Kidney glomerular epithelial cell (primary cell): Measurements from ENCODE around the gene TNIP3.
"Not testable (repeated sequence)": the region's sequence is repeated elsewhere in the genome, so short reads cannot be mapped to it uniquely, and the experiment has no call there.

Source experiments
- DNase-seq: peaks from one replicate; lab custom pipeline; 2025; lab: John Stamatoyannopoulos, UW

Gene TNIP3

DNA sequence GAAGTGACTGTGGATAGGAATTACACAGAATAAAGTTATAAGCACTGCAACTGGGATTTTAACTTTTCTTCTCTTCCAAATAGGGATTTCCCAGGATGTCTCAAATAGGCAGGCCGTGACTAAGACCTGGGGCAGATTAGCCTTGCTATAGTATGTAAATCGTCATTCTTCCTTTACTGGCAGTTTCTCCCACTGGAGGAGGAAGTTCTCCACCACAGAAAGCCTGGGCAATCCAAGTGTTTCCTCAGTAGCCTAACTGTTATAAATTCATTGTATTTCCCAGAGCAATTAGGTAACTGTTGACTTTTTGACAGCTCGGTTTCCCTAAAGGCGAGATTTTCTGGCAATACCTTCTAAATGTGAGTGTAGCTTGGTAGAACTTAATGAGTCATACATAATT, at the start of gene TNIP3:
Gene TNIP3, minus strand, starts transcription at position 31 of the 400 bp plus-strand sequence. CDS start 196 bp downstream, outside the sequence.
- DNase-seq, result no peak

DNA sequence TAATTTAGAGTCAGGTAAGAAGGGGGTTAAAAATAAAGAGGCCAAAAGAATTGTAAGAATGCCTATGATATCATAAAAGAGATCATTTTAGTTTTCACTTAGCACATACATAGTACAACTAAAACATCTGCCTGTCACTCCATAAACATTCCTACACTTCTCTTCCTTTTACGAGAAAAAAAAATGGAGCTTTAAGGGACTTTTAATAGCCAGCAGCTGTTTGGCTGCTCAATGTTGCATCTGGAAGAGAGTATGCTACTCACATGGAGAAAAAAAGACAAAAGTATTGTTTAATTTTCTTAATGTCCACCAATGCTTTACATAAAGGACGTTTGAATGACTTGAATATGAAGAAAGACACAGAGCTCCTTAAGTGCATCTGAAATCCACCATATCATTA, 48.7 kb upstream of the TNIP3 start:
- no peak for DNase-seq

DNA sequence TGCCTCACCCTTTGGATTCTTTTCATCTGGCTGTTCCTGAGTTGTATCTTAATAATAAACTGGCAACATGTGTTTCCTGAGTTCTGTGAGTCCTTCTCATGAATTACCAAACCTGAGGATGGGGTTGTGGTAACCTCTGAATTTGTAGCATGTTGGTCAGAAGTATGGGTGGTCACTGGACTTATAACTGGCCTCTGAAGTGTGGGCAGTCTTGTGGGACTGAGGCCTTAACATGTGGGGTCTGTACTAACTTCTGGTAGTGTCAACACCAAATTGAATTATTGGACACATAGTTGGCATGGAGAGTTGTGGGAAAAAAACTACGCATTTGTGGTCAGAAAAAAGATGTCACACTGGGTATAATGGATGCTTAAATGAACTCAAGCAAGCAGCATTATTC, 45.0 kb upstream of the TNIP3 start:
- no peak for DNase-seq

DNA sequence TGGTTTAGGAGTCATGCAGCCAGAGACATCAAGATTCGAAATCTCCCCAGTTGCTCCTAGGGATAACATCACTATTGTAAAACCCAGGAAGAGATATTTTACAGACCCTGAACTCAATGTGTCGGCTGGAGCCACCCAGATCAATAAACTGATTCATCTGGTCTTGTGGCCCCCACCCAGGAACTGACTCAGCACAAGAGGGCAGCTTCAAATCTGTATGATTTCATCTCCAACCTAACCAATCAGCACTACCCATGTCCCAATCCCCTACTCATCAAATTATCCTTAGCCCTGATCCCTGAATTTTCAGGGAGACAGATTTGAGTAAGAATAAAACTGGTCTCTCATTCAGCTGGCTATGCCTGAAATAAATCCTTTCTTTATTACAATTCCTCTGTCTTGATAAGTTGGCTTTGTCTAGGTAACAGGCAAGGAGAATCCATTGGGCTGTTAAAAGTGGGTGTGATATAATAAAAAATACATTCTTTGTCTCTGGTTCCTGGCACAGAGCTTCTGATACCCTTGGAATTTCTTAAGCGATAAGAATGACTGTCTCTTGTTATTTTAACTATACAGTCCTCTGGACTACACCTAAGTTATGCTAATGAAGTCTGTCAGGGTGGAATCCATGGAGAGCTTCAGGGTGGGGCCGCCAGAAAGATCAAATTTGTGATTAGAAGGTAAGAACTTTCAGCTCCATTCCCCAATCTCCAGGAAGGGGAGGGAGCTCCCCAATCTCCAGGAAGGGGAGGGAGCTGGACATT, 44.3 kb upstream of the TNIP3 start:
- no peak for DNase-seq

DNA sequence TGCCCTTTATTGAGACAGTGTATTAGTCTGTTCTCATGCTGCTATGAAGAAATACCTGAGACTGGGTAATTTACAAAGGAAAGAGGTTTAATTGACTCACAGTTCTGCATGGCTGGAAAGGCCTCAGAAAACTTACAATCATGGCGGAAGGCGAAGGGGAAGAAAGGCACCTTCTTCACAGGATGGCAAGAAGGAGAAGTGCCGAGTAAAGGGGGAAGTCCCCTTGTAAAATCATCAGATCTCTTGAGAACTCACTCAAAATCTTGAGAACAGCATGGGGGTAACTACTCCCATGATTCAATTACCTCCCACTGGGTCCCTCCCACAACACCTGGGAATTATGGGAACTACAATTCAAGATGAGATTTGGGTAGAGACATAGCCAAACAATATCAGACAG, 41.7 kb upstream of the TNIP3 start:
- DNase-seq, result not testable (repeated sequence)

GRCh38 chr4:121200795-121201472, 36.8 kb upstream of the TNIP3 start:
- no peak for DNase-seq

DNA sequence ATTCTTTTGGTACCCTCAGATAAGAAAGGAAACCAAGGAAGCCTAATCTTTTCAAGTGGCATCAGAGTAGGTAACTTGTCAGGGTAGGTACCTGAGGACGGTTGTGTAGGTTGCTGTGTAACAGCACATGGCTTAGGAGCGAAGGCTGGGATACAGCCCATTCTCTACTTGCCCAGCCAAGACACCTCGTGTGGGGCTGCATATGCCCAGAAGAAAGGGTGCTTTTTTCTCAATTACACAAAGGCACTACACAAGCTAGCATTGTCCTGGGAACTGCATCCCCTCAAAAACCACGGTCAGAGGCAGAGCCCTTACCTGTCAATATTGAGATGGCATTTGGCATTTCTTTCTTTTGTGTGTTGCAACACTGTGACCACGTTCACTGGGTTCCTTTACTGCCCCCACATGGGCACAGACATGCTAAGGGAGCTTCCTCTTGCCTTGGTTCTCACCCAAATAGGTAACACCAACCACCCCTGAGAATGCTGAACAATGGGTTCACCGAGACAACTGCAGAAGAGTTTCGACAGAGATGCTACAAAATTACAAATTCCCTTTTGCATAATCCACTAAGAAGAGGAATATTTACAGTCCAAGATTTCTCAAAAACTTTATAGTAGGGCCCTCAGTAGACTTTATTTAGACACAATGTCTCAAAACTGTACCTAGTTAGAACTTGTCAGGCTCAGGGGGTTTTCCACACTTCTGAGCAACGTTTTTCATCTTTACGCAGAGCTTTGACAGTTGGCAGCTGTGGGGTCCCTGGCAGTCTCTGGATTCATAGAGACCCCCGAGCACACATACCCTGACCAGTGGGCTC, 35.8 kb upstream of the TNIP3 start:
- no peak for DNase-seq

DNA sequence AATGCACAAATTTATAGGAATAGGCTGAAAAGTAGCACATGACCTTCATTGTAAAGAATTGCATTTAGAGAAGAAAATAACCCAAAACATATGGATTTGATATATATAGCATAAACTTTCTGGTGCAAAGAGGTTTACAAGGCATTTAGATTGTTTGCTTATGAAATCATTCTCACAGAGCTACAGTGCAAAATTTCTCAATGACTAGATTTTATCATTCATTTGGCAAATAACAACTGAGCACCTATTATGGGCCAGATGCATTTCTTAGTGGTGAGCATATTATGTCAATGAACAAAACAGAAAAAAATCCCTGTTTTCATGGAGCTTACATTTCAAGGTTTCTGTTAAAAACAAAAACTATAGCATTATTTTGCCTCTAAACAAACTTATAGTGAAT, 34.1 kb upstream of the TNIP3 start:
- DNase-seq, result no peak

DNA sequence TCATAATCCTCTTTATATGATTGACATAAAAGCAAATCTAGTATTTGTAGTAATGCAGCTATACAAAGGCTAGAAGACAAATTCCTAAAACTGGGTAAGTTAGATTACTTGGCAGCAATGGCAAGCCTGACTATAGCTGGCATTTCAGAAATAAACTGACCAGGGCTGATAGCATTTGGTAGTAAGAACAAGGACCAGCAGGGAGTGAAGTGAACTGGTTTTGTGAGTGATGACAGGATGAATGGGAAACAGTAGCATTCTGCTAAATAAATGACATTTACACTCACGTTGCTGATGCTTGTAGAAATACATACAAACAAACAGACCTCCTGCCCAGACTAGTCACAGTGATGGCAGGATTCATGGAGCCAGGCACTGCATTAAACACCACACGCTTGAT, 31.5 kb upstream of the TNIP3 start:
- no peak for DNase-seq

DNA sequence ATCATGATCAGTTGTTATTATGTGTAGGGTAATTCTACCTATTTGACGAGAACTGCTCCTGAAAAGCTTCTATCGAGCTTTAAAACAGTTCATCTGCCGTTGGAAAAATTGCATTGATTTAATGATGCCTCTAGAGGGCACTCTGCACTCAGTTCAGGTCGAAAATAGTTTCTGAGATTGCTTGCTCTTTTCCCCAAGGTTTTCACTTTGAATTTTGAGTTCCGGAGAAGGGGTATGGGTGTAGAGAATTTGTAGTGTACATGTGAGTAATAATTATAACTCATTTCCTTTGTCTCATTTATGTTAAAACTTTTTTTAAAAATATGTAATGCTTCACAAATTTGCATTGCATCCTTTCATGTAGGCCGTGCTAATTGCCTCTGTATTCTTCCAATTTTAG, 28.4 kb upstream of the TNIP3 start:
- DNase-seq, result peak; percentile 60

GRCh38 chr4:121192013-121192412, 27.9 kb upstream of the TNIP3 start:
- DNase-seq, result no peak

GRCh38 chr4:121191361-121191760, 27.2 kb upstream of the TNIP3 start:
- DNase-seq, result no peak

GRCh38 chr4:121190389-121190788, 26.3 kb upstream of the TNIP3 start:
- no peak for DNase-seq

DNA sequence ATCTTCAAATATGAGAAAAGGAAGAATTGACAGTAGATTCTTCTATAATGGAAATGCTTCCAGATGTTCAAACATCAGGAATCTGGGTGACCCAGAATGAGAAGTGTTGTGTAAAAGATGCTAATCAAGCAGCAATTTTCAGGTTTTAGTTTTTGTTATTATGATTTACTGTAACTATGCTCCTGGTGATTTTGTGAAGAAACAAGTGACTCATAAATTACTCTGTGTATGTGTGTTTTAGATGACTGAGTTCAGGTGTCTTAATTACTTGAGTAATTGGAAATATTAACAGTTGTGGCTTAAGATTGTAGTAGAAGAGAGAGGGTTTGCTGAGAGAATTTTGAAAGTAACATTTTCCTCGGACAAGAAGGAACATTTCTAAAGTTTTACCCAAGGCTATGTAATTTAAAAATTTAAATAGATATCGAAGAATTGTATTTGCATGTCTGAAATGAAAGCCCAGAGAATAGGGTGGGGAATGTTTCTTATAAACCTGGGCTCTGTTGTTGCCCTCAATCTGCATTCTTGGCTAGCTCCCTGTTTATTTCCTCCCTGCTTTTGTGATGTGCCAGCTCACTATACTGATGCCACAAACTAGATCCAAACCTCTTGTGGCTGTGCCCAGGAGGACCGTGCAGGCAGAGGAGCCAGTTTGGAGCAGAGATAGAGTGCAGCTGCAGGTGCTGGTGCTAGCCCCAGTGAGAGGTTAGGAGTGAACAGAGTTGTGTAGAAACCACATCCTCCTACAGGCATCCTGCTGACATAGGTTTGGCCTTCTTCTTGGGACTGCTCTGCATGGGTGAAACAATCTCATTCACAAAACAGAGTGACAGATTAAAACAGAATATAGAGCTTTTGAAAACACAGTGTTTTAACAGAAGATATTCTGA, 25.4 kb upstream of the TNIP3 start:
- no peak for DNase-seq

GRCh38 chr4:121187206-121187605, 23.1 kb upstream of the TNIP3 start:
- no peak for DNase-seq

- DNase-seq, result no peak
Observed at GRCh38 chr4:121185960-121186359, 21.8 kb upstream of the TNIP3 start.

DNA sequence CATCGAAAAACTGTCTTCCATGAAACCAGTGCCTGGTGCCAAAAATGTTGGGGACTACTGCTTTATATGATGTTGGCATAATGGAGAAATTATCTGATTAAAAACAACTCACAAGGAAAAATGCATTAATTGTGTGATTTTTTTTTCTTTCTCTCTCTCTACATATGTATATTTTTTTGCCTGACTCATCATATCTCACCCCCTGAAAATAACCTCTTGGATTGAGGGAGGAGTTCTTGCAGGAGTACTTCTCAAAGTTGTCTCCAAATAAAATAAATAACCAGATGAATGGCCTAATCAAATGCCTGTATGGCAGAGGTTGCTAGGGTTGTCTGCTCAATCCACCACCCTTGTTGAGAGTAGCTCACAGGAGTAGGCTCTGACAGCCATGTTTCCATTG, 19.9 kb upstream of the TNIP3 start:
- no peak for DNase-seq

DNA sequence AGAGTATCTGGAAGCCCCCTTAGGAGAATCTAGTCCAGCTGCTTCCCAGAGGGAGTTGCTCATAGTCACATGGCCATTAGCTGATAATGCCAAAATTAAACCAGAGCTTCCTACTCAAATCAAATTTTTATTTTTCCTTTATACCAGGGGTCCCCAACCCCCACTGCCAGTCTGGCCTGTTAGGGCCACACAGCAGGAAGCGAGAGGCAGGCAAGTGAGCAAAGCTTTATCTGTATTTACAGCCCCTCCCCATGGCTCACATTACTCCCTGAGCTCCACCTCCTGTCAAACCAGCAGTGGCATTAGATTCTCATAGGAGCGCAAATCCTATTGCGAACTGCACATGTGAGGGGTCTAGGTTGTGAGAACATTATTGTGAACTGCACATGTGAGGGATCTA, 19.2 kb upstream of the TNIP3 start:
- DNase-seq, result no peak

DNA sequence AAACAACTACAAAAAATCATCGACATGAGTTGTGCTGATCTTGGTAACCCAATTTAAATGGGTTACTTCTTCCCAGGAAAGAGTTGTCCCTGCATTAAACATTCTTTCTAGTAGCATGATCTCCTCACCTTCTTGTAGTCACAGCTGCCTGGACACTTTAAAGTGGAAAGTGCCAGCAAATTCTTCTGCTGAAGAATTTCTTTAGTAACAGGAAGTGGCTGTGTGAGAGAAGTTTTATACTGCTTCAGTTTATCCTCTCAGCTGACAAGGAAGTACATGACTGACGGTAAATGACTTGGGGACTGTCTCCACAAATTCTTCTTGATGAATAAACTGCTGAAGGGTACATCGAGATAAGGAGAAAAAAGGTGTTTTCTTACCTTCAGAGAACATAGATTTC, 18.2 kb upstream of the TNIP3 start:
- DNase-seq, result peak; percentile 8

- no peak for DNase-seq
Observed at GRCh38 chr4:121181493-121181892, 17.4 kb upstream of the TNIP3 start.

GRCh38 chr4:121180558-121180957, 16.4 kb upstream of the TNIP3 start:
- no peak for DNase-seq
